Testis (tissue), 2 donors: ENCODE measurements around the gene SPATA13.

Source experiments
- POLR2A ChIP-seq: fragments of 450-650 bp; IDR thresholded peaks from one replicate; pipeline ENCODE4 v1.6.1; 2017; ENCODE audit warnings: antibody characterized with exemption, mild to moderate bottlenecking, moderate library complexity
- TF ChIP-seq, protein P1 (sequence below), 3 experiments: fragments of 450-650 bp in 2 of 3; fragments of 200-600 bp in 1 of 3; sonication (generic) in 1 of 3; IDR thresholded peaks; one replicate each; pipeline ENCODE4 v1.5.1; 2016 to 2019; ENCODE audit warnings: antibody characterized with exemption in 3 of 3, mild to moderate bottlenecking in 2 of 3, moderate library complexity in 1 of 3

- TF ChIP-seq, protein P1, sequence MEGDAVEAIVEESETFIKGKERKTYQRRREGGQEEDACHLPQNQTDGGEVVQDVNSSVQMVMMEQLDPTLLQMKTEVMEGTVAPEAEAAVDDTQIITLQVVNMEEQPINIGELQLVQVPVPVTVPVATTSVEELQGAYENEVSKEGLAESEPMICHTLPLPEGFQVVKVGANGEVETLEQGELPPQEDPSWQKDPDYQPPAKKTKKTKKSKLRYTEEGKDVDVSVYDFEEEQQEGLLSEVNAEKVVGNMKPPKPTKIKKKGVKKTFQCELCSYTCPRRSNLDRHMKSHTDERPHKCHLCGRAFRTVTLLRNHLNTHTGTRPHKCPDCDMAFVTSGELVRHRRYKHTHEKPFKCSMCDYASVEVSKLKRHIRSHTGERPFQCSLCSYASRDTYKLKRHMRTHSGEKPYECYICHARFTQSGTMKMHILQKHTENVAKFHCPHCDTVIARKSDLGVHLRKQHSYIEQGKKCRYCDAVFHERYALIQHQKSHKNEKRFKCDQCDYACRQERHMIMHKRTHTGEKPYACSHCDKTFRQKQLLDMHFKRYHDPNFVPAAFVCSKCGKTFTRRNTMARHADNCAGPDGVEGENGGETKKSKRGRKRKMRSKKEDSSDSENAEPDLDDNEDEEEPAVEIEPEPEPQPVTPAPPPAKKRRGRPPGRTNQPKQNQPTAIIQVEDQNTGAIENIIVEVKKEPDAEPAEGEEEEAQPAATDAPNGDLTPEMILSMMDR (IDR thresholded peaks at IDR 0.05), result no peak
- no peak for TF ChIP-seq POLR2A
Observed at GRCh38 chr13:24226762-24227161, 66.2 kb downstream of the SPATA13 start.
